RWPE1 (cell line): ENCODE data around the gene SERPINB6.

Experiments
- CTCF ChIA-PET: fragments of 350-600 bp; sonication (Branson Sonifier 250); formaldehyde crosslinking; extraction: SDS; loops from one replicate; lab custom pipeline; 2021; lab: Yijun Ruan, JAX
- POLR2A ChIA-PET: fragments of 400-600 bp; formaldehyde crosslinking; extraction: SDS; loops from one replicate; lab custom pipeline; 2020; ENCODE audit warnings: antibody characterized with exemption; ENCODE audit not compliant: low non-redundant PET; lab: Yijun Ruan, JAX
- DNase-seq: peaks from one replicate; pipeline ENCODE4 v3.0.0; 2012; ENCODE audit warnings: low spot score
- H3K27ac ChIP-seq: fragments of 450-650 bp; 2 replicates; pipeline ENCODE4 v1.5.1; 2017
- CTCF ChIP-seq: fragments of 450-650 bp; conservative IDR thresholded peaks from 2 replicates; pipeline ENCODE4 v1.5.1; 2017; ENCODE audit warnings: low read depth, mild to moderate bottlenecking

SERPINB6 gene

GRCh38 chr6:2970753-2971419 is 481 bp downstream of the SERPINB6 start:
- peak overlapping the region; percentile 94 for H3K27ac ChIP-seq
- ChIA-PET CTCF (no interaction called here), POLR2A (no interaction called here)
- peak; percentile 29 for DNase-seq
- TF ChIP-seq CTCF: no peak

GRCh38 chr6:2970034-2970685 is 1.2 kb downstream of the SERPINB6 start:
- no peak for TF ChIP-seq CTCF
- ChIA-PET POLR2A (no interaction called here), CTCF (no interaction called here)
- DNase-seq: no peak
- peak overlapping the region; percentile 94 for H3K27ac ChIP-seq

- POLR2A ChIA-PET: interaction anchor here (1.4 kb wide), 1 partner anchor 19 kb away, joined by 3 read pairs; no protein-coding TSS in a partner anchor
- no peak for DNase-seq
- H3K27ac ChIP-seq: no peak overlapping the region
- TF ChIP-seq CTCF: no peak
- CTCF ChIA-PET: no interaction called here
Observed at GRCh38 chr6:2969549-2969948, 1.8 kb downstream of the SERPINB6 start.

GRCh38 chr6:2968600-2969135 is 2.7 kb downstream of the SERPINB6 start:
- peak overlapping the region; percentile 31; the same call in 1 of the 2 replicates for H3K27ac ChIP-seq

GRCh38 chr6:2967936-2968335 is 3.4 kb downstream of the SERPINB6 start:
- H3K27ac ChIP-seq: no peak overlapping the region
- CTCF ChIA-PET: no interaction called here
- POLR2A ChIA-PET: interaction anchor here (1.4 kb wide), 1 partner anchor 21 kb away, joined by 3 read pairs; no protein-coding TSS in a partner anchor
- no peak for TF ChIP-seq CTCF
- no peak for DNase-seq

More at GRCh38 chr6:2968600-2969135, 2.7 kb downstream of the SERPINB6 start:
- POLR2A ChIA-PET: interaction anchor here (1.4 kb wide), 1 partner anchor 20 kb away, joined by 3 read pairs; no protein-coding TSS in a partner anchor
- CTCF ChIA-PET: no interaction called here
- TF ChIP-seq CTCF: no peak
- DNase-seq: no peak

- no peak for TF ChIP-seq CTCF
- no peak overlapping the region for H3K27ac ChIP-seq
- ChIA-PET POLR2A (no interaction called here), CTCF (no interaction called here)
- DNase-seq: no peak
Observed at GRCh38 chr6:2966347-2966746, 5.0 kb downstream of the SERPINB6 start.
